GM23248 (cell line): Measurements from ENCODE around the gene GHR.

Experiments
- EZH2 ChIP-seq: fragments of 200-600 bp; sonication (generic); IDR thresholded peaks from 2 replicates; pipeline ENCODE4 v1.6.1; 2018; ENCODE audit warnings: antibody characterized with exemption, mild to moderate bottlenecking; ENCODE audit not compliant: insufficient read depth, poor library complexity, severe bottlenecking
- EZH2phosphoT487 ChIP-seq: fragments of 200-600 bp; sonication (generic); IDR thresholded peaks from 2 replicates; pipeline ENCODE4 v1.6.1; 2018; ENCODE audit warnings: antibody characterized with exemption, moderate library complexity, mild to moderate bottlenecking, low read depth; ENCODE audit not compliant: insufficient read depth

DNA sequence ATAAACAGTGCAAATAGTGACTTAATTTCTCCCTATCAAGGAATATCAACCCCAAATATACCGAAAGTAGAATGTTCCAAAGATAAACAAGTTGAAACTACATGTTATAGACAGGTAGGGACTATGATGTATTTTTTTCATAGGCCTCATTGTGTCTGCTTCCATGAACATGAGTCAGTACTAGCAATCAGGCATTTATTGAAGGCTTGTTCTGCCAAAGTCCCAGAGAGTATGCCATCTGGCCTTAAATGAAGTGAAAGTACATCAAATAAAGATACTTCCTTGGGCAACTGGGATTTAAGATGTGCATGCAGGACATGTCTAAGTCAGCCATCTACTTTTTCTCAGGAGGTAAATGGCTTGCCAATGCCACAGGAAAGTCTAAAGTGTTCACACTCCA is 6.5 kb downstream of the GHR start:
- no peak for TF ChIP-seq EZH2
- TF ChIP-seq EZH2phosphoT487: no peak
